Suprapubic skin (tissue), 4 donors: ENCODE measurements around the gene ZBTB7B. TPM values are rescaled to one million over a fixed set of nuclear protein-coding genes. Genes with fewer than 3 reads are reported as not detected.

Experiments
- DNase-seq, 2 donors: peaks; one replicate each; pipeline ENCODE4 v3.0.0-alpha.2; 2019; ENCODE audit warnings: low spot score in 2 of 2
- H3K27ac ChIP-seq: fragments of 200-600 bp; sonication (generic); one replicate; pipeline ENCODE4 v1.5.1; 2019
- H3K27me3 ChIP-seq: fragments of 200-600 bp; sonication (generic); one replicate; pipeline ENCODE4 v1.5.1; 2019
- H3K36me3 ChIP-seq: fragments of 200-600 bp; sonication (generic); one replicate; pipeline ENCODE4 v1.5.1; 2019
- H3K4me1 ChIP-seq: fragments of 200-600 bp; sonication (generic); one replicate; pipeline ENCODE4 v1.5.1; 2019
- H3K4me3 ChIP-seq: fragments of 200-600 bp; sonication (generic); one replicate; pipeline ENCODE4 v1.5.1; 2019; ENCODE audit warnings: mild to moderate bottlenecking
- H3K9me3 ChIP-seq: fragments of 200-600 bp; sonication (generic); one replicate; pipeline ENCODE4 v1.5.1; 2019
- CTCF ChIP-seq, 2 donors: fragments of 200-600 bp in 1 of 2; fragments of 450-650 bp in 1 of 2; sonication (generic) in 1 of 2; IDR thresholded peaks; one replicate each; pipeline ENCODE4 v1.5.1; 2016 to 2019; ENCODE audit warnings: antibody characterized with exemption in 2 of 2, mild to moderate bottlenecking in 1 of 2, moderate library complexity in 1 of 2
- EP300 ChIP-seq: sonication (generic); formaldehyde crosslinking; IDR thresholded peaks from one replicate; pipeline ENCODE4 v1.6.1; 2017; ENCODE audit warnings: antibody characterized with exemption
- POLR2A ChIP-seq, 2 donors: fragments of 450-650 bp; IDR thresholded peaks; one replicate each; pipeline ENCODE4 v1.6.1; 2017; ENCODE audit warnings: antibody characterized with exemption in 2 of 2, mild to moderate bottlenecking in 2 of 2, moderate library complexity in 2 of 2
- POLR2AphosphoS5 ChIP-seq, 3 donors: sonication (generic); formaldehyde crosslinking; IDR thresholded peaks; one replicate each; pipeline ENCODE4 v1.6.1; 2017; ENCODE audit warnings: antibody characterized with exemption in 3 of 3
- WGBS: methylation state at CpG from one replicate; pipeline ENCODE4 v1.1.5; 2018; 5-methylcytosine and 5-hydroxymethylcytosine counted together
- total RNA-seq, 4 donors: library from RNA; depleted of rRNA; stranded (reverse); fragments of >200 nt; gene quantifications; one replicate each; pipeline ENCODE4 v1.1.0, GENCODE V29; 2016

The ZBTB7B gene
- total RNA-seq, result 100 to 1,000 TPM; 238 to 243 (median 239) TPM

GRCh38 chr1:155002464-155003226 lies at the start of gene ZBTB7B:
ZBTB7B (plus strand) TSS chr1:155002802; CDS start chr1:155014661, 11,859 bp downstream.
- TF ChIP-seq EP300, result no peak
- no peak for TF ChIP-seq POLR2A (IDR thresholded peaks at IDR 0.05)
- TF ChIP-seq POLR2AphosphoS5 (IDR thresholded peaks at IDR 0.05), result no peak
- no peak for TF ChIP-seq CTCF (IDR thresholded peaks at IDR 0.05)
- WGBS, result 1% methylated on average over 24 of the region's 35 CpGs
- no peak for DNase-seq
- Histone ChIP-seq H3K27me3 (no peaks in the 10 kb centered on the region), H3K9me3 (no peaks in the 10 kb centered on the region), H3K4me3 (peak within 1 kb of the TSS; percentile 97), H3K4me1 (peaks cover 67% of the 10 kb centered on the region), H3K27ac (peak within 1 kb of the TSS; percentile 96), H3K36me3 (no peaks in the 10 kb centered on the region)

GRCh38 chr1:154953611-154954038 lies 49.0 kb upstream of the ZBTB7B start:
- H3K27ac ChIP-seq, result no peak overlapping the region
- TF ChIP-seq EP300 (no peak), POLR2AphosphoS5 (IDR thresholded peaks at IDR 0.05) (no peak), POLR2A (IDR thresholded peaks at IDR 0.05) (no peak), CTCF (IDR thresholded peaks at IDR 0.05) (no peak)
- H3K9me3 ChIP-seq, result no peaks in the 10 kb centered on the region
- H3K36me3 ChIP-seq, result peaks cover 21% of the 10 kb centered on the region
- WGBS, result 67% methylated on average over 2 of the region's 2 CpGs
- no peak for DNase-seq
- peaks cover 48% of the 10 kb centered on the region for H3K4me1 ChIP-seq
- no peaks in the 10 kb centered on the region for H3K27me3 ChIP-seq
- H3K4me3 ChIP-seq, result no peak overlapping the region

- TF ChIP-seq POLR2AphosphoS5 (IDR thresholded peaks at IDR 0.05) (no peak), CTCF (IDR thresholded peaks at IDR 0.05) (no peak), POLR2A (IDR thresholded peaks at IDR 0.05) (no peak), EP300 (no peak)
- Histone ChIP-seq H3K4me3 (no peak overlapping the region), H3K27ac (no peak overlapping the region), H3K27me3 (no peaks in the 10 kb centered on the region), H3K36me3 (peaks cover 30% of the 10 kb centered on the region), H3K9me3 (no peaks in the 10 kb centered on the region), H3K4me1 (peaks cover 49% of the 10 kb centered on the region)
- 66% methylated on average over 3 of the region's 3 CpGs for WGBS
- DNase-seq, result no peak
Measured at GRCh38 chr1:154954541-154954940, 48.1 kb upstream of the ZBTB7B start.

- Histone ChIP-seq H3K4me1 (peaks cover 56% of the 10 kb centered on the region), H3K27ac (peak overlapping the region; percentile 76), H3K4me3 (peak overlapping the region; percentile 54), H3K27me3 (no peaks in the 10 kb centered on the region), H3K9me3 (no peaks in the 10 kb centered on the region), H3K36me3 (peaks cover 30% of the 10 kb centered on the region)
- TF ChIP-seq POLR2A (IDR thresholded peaks at IDR 0.05), result no peak
- TF ChIP-seq POLR2AphosphoS5 (IDR thresholded peaks at IDR 0.05), result no peak
- no peak for TF ChIP-seq EP300
- TF ChIP-seq CTCF (IDR thresholded peaks at IDR 0.05), result no peak
- no peak for DNase-seq
- 10% methylated on average over 3 of the region's 4 CpGs for WGBS
Measured at GRCh38 chr1:154955039-154955717, 47.4 kb upstream of the ZBTB7B start.
